HG03103 (cell line): ENCODE results near the gene AFF1.

Experiments used
- ATAC-seq: cut with Tn5 transposase; IDR thresholded peaks from one replicate; pipeline ENCODE4 v1.9.1; 2021; ENCODE audit warnings: low read depth; ENCODE audit not compliant: unreplicated experiment

The AFF1 gene

GRCh38 chr4:87185146-87185870 lies 250.5 kb downstream of the AFF1 start:
- ATAC-seq: no peak

- no peak for ATAC-seq
These were observed 253.2 kb downstream of the AFF1 start for GRCh38 chr4:87188048-87188447.

- ATAC-seq: no peak
These were observed 254.1 kb downstream of the AFF1 start for GRCh38 chr4:87188932-87189331.
